Osteoblast (primary cell): ENCODE results near the gene SLC51B. TPM values are rescaled to one million over a fixed set of nuclear protein-coding genes. Genes with fewer than 3 reads are reported as not detected.
A peak's percentile ranks its signal among the peaks of the same experiment; 100 is the strongest.

Experiments used
- DNase-seq: peaks from one replicate; pipeline ENCODE4 v3.0.0; 2011; ENCODE audit warnings: low spot score, mixed read lengths; ENCODE audit not compliant: insufficient read length; ENCODE audit errors: missing footprints
- H2AFZ ChIP-seq: 2 replicates; pipeline ENCODE4 v1.6.0; 2011; ENCODE audit warnings: mild to moderate bottlenecking, low read length
- H3K27ac ChIP-seq: 2 replicates; pipeline ENCODE4 v1.5.1; 2011; ENCODE audit warnings: mild to moderate bottlenecking, low read depth, low read length, moderate library complexity
- H3K27me3 ChIP-seq: 2 replicates; pipeline ENCODE4 v1.6.0; 2012; ENCODE audit warnings: mild to moderate bottlenecking, control low read depth, inconsistent platforms, low read length, moderate library complexity; ENCODE audit not compliant: insufficient read depth
- H3K36me3 ChIP-seq: 2 replicates; pipeline ENCODE4 v1.5.1; 2011; ENCODE audit warnings: mild to moderate bottlenecking, low read length, control low read depth, moderate library complexity; ENCODE audit not compliant: insufficient read depth
- H3K4me1 ChIP-seq: 2 replicates; pipeline ENCODE4 v1.5.1; 2011; ENCODE audit warnings: mild to moderate bottlenecking, low read length, control low read depth, moderate library complexity; ENCODE audit not compliant: insufficient read depth
- H3K4me2 ChIP-seq: 2 replicates; pipeline ENCODE4 v1.6.0; 2011; ENCODE audit warnings: mild to moderate bottlenecking, low read length; ENCODE audit not compliant: insufficient read depth
- H3K4me3 ChIP-seq: fragments of 200-600 bp; sonication (generic); 3 replicates; pipeline ENCODE4 v1.5.1; 2012; ENCODE audit warnings: mild to moderate bottlenecking, low read length, inconsistent platforms; ENCODE audit not compliant: insufficient read depth
- H3K79me2 ChIP-seq: 2 replicates; pipeline ENCODE4 v1.6.0; 2012; ENCODE audit warnings: mild to moderate bottlenecking, low read length, control low read depth, inconsistent platforms; ENCODE audit not compliant: insufficient read depth
- H3K9me3 ChIP-seq: 2 replicates; pipeline ENCODE4 v1.5.1; 2011; ENCODE audit warnings: low read depth, low read length, control low read depth
- H4K20me1 ChIP-seq: 2 replicates; pipeline ENCODE4 v1.6.0; 2012; ENCODE audit warnings: mild to moderate bottlenecking, low read length, control low read depth; ENCODE audit not compliant: insufficient read depth
- CTCF ChIP-seq: IDR thresholded peaks from 2 replicates; pipeline ENCODE4 v1.5.1; 2011; ENCODE audit warnings: mild to moderate bottlenecking, low read depth, low read length, moderate library complexity; ENCODE audit errors: extremely low read depth
- total RNA-seq: library from RNA; depleted of rRNA; stranded (reverse); fragments of >200 nt; gene quantifications from 2 replicates; pipeline ENCODE4 v1.2.3, GENCODE V29; 2012

SLC51B gene
- total RNA-seq, 1 donor = not detected

- Histone ChIP-seq H3K4me1 (no peaks in the 10 kb centered on the region), H3K27me3 (peaks cover 26% of the 10 kb centered on the region), H3K27ac (no peak overlapping the region), H4K20me1 (no peaks in the 10 kb centered on the region), H3K4me3 (no peak overlapping the region), H3K9me3 (no peaks in the 10 kb centered on the region), H3K36me3 (no peaks in the 10 kb centered on the region), H3K4me2 (no peak overlapping the region), H2AFZ (no peak overlapping the region), H3K79me2 (no peaks in the 10 kb centered on the region)
- peak; percentile 72 for DNase-seq
- no peak for TF ChIP-seq CTCF
These were observed 42.2 kb downstream of the SLC51B start for GRCh38 chr15:65087411-65087810.

- Histone ChIP-seq H3K27me3 (peaks cover 25% of the 10 kb centered on the region), H3K4me1 (no peaks in the 10 kb centered on the region), H3K27ac (no peak overlapping the region), H3K9me3 (no peaks in the 10 kb centered on the region), H3K4me3 (no peak overlapping the region), H4K20me1 (no peaks in the 10 kb centered on the region), H2AFZ (no peak overlapping the region), H3K4me2 (no peak overlapping the region), H3K79me2 (no peaks in the 10 kb centered on the region), H3K36me3 (no peaks in the 10 kb centered on the region)
- peak; percentile 71 for DNase-seq
- no peak for TF ChIP-seq CTCF
These were observed 42.9 kb downstream of the SLC51B start for GRCh38 chr15:65087873-65088642.

- TF ChIP-seq CTCF = no peak
- Histone ChIP-seq H3K4me1 (no peaks in the 10 kb centered on the region), H4K20me1 (no peaks in the 10 kb centered on the region), H3K36me3 (no peaks in the 10 kb centered on the region), H3K4me2 (no peak overlapping the region), H2AFZ (no peak overlapping the region), H3K79me2 (no peaks in the 10 kb centered on the region), H3K4me3 (no peak overlapping the region), H3K9me3 (no peaks in the 10 kb centered on the region), H3K27me3 (peaks cover 19% of the 10 kb centered on the region), H3K27ac (no peak overlapping the region)
- DNase-seq = no peak
These were observed 43.4 kb downstream of the SLC51B start for GRCh38 chr15:65088643-65089021.

- Histone ChIP-seq H3K4me3 (no peak overlapping the region), H3K4me1 (no peaks in the 10 kb centered on the region), H3K36me3 (no peaks in the 10 kb centered on the region), H3K79me2 (no peaks in the 10 kb centered on the region), H3K4me2 (no peak overlapping the region), H3K27ac (no peak overlapping the region), H4K20me1 (no peaks in the 10 kb centered on the region), H3K27me3 (peaks cover 15% of the 10 kb centered on the region), H2AFZ (no peak overlapping the region), H3K9me3 (no peaks in the 10 kb centered on the region)
- TF ChIP-seq CTCF = no peak
- peak; percentile 1 for DNase-seq
These were observed 44.1 kb downstream of the SLC51B start for GRCh38 chr15:65089206-65089824.
